Liver (tissue), 3 donors: ENCODE results near the gene GOLGA6L9.
"Not testable (repeated sequence)": the region's sequence is repeated elsewhere in the genome, so short reads cannot be mapped to it uniquely, and the experiment has no call there.

Experiments
- FOXA1 ChIP-seq: IDR thresholded peaks from 2 replicates; pipeline ENCODE4 v1.6.1; 2016; ENCODE audit warnings: antibody characterized with exemption
- FOXA2 ChIP-seq: IDR thresholded peaks from 2 replicates; pipeline ENCODE4 v1.6.1; 2016; ENCODE audit warnings: antibody characterized with exemption
- GABPA ChIP-seq, 2 donors: IDR thresholded peaks in 1 of 2; conservative IDR thresholded peaks in 1 of 2; 2 replicates each; pipeline ENCODE4 v1.6.1; 2016; ENCODE audit warnings: antibody characterized with exemption in 2 of 2, mild to moderate bottlenecking in 1 of 2, moderate library complexity in 1 of 2
- JUND ChIP-seq, 2 donors: IDR thresholded peaks; 2 replicates each; pipeline ENCODE4 v1.6.1; 2016; ENCODE audit warnings: antibody characterized with exemption in 2 of 2
- NR2F2 ChIP-seq: IDR thresholded peaks from 2 replicates; pipeline ENCODE4 v1.6.1; 2016; ENCODE audit warnings: antibody characterized with exemption
- RAD21 ChIP-seq, 2 donors: IDR thresholded peaks; 2 replicates each; pipeline ENCODE4 v1.6.1; 2016; ENCODE audit warnings: antibody characterized with exemption in 2 of 2, mild to moderate bottlenecking in 2 of 2
- TAF1 ChIP-seq: conservative IDR thresholded peaks from 2 replicates; pipeline ENCODE4 v1.6.1; 2016; ENCODE audit warnings: antibody characterized with exemption, mild to moderate bottlenecking
- YY1 ChIP-seq: IDR thresholded peaks from 2 replicates; pipeline ENCODE4 v1.6.1; 2016; ENCODE audit warnings: antibody characterized with exemption, mild to moderate bottlenecking
- TF ChIP-seq, protein P1 (sequence below): fragments of 150-350 bp; IDR thresholded peaks from 2 replicates; pipeline ENCODE4 v1.5.1; 2017; ENCODE audit warnings: improper control_type of control experiment, low read depth, low read length; ENCODE audit not compliant: missing input control
- TF ChIP-seq, protein P2 (sequence below): IDR thresholded peaks from 2 replicates; pipeline ENCODE4 v1.6.1; 2016; ENCODE audit warnings: antibody characterized with exemption
- TF ChIP-seq, protein P3 (sequence below): IDR thresholded peaks from 2 replicates; pipeline ENCODE4 v1.6.1; 2016; ENCODE audit warnings: antibody characterized with exemption
- TF ChIP-seq, protein P4 (sequence below): IDR thresholded peaks from 2 replicates; pipeline ENCODE4 v1.6.1; 2016; ENCODE audit warnings: antibody characterized with exemption, mild to moderate bottlenecking
- TF ChIP-seq, protein P5 (sequence below): IDR thresholded peaks from 2 replicates; pipeline ENCODE4 v1.6.1; 2016; ENCODE audit warnings: antibody characterized with exemption
- donor health status: healthy.
- donor health status: healthy.

DNA sequence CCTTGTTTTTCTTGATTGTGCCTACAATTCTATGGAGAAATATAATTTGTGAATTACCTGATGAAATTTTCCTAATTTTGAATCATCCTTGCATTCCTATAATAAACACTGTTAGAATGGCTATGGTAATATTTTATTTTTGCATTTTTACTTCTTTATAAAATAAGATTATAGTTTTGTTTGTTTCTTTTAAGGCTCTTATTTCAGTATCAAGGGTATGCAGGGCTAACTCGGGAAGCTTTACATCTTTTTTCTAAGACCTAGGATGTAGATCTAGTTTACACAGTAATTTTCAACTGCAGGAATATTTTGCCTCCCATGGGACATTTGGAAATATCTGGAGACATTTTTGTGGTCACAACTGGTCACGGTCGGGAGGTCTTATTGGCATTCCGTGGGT, 33.8 kb upstream of the GOLGA6L9 start:
- TF ChIP-seq, protein P1, sequence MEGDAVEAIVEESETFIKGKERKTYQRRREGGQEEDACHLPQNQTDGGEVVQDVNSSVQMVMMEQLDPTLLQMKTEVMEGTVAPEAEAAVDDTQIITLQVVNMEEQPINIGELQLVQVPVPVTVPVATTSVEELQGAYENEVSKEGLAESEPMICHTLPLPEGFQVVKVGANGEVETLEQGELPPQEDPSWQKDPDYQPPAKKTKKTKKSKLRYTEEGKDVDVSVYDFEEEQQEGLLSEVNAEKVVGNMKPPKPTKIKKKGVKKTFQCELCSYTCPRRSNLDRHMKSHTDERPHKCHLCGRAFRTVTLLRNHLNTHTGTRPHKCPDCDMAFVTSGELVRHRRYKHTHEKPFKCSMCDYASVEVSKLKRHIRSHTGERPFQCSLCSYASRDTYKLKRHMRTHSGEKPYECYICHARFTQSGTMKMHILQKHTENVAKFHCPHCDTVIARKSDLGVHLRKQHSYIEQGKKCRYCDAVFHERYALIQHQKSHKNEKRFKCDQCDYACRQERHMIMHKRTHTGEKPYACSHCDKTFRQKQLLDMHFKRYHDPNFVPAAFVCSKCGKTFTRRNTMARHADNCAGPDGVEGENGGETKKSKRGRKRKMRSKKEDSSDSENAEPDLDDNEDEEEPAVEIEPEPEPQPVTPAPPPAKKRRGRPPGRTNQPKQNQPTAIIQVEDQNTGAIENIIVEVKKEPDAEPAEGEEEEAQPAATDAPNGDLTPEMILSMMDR = not testable (repeated sequence)
- TF ChIP-seq, protein P2, sequence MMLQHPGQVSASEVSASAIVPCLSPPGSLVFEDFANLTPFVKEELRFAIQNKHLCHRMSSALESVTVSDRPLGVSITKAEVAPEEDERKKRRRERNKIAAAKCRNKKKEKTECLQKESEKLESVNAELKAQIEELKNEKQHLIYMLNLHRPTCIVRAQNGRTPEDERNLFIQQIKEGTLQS = not testable (repeated sequence)
- TF ChIP-seq JUND (IDR thresholded peaks at IDR 0.05); GABPA (IDR thresholded peaks at IDR 0.05 in 1 of 2, conservative IDR thresholded peaks at IDR 0.05 in 1 of 2); RAD21 (IDR thresholded peaks at IDR 0.05); YY1; TAF1; FOXA1; FOXA2; NR2F2: not testable (repeated sequence)
- TF ChIP-seq, protein P3, sequence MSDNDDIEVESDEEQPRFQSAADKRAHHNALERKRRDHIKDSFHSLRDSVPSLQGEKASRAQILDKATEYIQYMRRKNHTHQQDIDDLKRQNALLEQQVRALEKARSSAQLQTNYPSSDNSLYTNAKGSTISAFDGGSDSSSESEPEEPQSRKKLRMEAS = not testable (repeated sequence)
- TF ChIP-seq, protein P4, sequence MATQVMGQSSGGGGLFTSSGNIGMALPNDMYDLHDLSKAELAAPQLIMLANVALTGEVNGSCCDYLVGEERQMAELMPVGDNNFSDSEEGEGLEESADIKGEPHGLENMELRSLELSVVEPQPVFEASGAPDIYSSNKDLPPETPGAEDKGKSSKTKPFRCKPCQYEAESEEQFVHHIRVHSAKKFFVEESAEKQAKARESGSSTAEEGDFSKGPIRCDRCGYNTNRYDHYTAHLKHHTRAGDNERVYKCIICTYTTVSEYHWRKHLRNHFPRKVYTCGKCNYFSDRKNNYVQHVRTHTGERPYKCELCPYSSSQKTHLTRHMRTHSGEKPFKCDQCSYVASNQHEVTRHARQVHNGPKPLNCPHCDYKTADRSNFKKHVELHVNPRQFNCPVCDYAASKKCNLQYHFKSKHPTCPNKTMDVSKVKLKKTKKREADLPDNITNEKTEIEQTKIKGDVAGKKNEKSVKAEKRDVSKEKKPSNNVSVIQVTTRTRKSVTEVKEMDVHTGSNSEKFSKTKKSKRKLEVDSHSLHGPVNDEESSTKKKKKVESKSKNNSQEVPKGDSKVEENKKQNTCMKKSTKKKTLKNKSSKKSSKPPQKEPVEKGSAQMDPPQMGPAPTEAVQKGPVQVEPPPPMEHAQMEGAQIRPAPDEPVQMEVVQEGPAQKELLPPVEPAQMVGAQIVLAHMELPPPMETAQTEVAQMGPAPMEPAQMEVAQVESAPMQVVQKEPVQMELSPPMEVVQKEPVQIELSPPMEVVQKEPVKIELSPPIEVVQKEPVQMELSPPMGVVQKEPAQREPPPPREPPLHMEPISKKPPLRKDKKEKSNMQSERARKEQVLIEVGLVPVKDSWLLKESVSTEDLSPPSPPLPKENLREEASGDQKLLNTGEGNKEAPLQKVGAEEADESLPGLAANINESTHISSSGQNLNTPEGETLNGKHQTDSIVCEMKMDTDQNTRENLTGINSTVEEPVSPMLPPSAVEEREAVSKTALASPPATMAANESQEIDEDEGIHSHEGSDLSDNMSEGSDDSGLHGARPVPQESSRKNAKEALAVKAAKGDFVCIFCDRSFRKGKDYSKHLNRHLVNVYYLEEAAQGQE = not testable (repeated sequence)
- TF ChIP-seq, protein P5, sequence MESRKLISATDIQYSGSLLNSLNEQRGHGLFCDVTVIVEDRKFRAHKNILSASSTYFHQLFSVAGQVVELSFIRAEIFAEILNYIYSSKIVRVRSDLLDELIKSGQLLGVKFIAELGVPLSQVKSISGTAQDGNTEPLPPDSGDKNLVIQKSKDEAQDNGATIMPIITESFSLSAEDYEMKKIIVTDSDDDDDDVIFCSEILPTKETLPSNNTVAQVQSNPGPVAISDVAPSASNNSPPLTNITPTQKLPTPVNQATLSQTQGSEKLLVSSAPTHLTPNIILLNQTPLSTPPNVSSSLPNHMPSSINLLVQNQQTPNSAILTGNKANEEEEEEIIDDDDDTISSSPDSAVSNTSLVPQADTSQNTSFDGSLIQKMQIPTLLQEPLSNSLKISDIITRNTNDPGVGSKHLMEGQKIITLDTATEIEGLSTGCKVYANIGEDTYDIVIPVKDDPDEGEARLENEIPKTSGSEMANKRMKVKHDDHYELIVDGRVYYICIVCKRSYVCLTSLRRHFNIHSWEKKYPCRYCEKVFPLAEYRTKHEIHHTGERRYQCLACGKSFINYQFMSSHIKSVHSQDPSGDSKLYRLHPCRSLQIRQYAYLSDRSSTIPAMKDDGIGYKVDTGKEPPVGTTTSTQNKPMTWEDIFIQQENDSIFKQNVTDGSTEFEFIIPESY = not testable (repeated sequence)
